AG04449 (cell line): ENCODE data around the gene PFKL.

Source experiments
- CTCF ChIA-PET: fragments of 350-600 bp; formaldehyde crosslinking; extraction: SDS; loops from one replicate; lab custom pipeline; 2021; ENCODE audit warnings: antibody characterized with exemption; lab: Yijun Ruan, JAX
- POLR2A ChIA-PET: fragments of 400-600, 350-600 bp; formaldehyde crosslinking; extraction: SDS; loops from one replicate; lab custom pipeline; 2020; ENCODE audit warnings: antibody characterized with exemption, inconsistent platforms; lab: Yijun Ruan, JAX
- DNase-seq: peaks from one replicate; pipeline ENCODE4 v3.0.0-alpha.2; 2010; ENCODE audit warnings: low read depth, low spot score
- H3K4me3 ChIP-seq: 2 replicates; pipeline ENCODE4 v1.5.1; 2011; ENCODE audit warnings: low read depth, mild to moderate bottlenecking, control low read depth, low read length
- CTCF ChIP-seq: IDR thresholded peaks from one replicate; pipeline ENCODE4 v1.5.1; 2011; ENCODE audit warnings: mild to moderate bottlenecking, moderate library complexity, low read length, control low read depth, inconsistent platforms; ENCODE audit not compliant: insufficient read depth; ENCODE audit errors: missing control alignments

Gene PFKL

GRCh38 chr21:44363278-44363677 lies 63.4 kb downstream of the PFKL start:
- TF ChIP-seq CTCF = no peak
- ChIA-PET CTCF (no interaction called here), POLR2A (no interaction called here)
- DNase-seq = no peak
- no peak overlapping the region for H3K4me3 ChIP-seq

DNA sequence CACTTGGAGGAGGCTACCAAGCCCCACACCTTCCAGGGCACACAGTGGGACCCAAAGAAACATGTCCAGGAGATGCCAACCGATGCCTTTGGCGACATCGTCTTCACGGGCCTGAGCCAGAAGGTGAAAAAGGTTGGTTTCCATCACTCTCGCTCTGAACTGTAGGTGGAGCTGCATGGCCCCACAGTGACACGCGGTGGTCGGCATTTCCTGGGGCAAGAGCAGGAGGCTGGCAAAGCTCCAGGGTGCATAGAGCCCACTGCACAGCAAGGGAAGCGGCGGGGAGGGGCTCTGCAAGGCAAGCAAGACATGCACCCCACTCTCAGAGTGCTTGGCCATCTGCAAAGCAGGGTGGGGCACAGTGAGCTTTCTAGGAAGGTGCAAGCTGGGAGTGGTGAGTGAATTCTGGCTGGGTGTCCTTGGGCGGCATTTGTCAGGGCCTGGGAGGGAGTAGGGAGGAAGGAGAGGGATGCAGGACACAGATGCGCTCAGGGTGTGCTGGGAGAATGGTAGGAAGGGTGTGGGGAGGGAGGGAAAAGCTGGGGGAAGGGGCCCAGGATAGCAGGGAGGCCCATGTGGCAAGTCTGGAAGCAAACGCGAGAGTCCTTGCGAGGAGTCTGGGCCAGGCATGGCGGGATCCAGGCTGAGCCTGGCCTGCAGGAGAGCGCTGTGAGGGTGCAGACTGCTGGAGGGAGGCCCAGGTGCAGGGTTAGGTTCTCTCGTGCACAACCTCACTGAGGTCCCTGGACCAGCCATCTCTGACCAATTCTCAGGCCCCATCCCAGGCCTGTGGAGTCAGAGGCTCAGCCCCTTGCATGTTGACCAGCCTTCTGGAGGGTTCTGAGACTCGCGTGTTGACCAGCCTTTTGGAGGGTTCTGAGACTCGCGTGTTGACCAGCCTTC lies 64.5 kb downstream of the PFKL start:
- ChIA-PET CTCF (no interaction called here), POLR2A (no interaction called here)
- DNase-seq = no peak
- TF ChIP-seq CTCF = no peak
- H3K4me3 ChIP-seq = no peak overlapping the region

- TF ChIP-seq CTCF = no peak
- ChIA-PET CTCF (no interaction called here), POLR2A (no interaction called here)
- no peak for DNase-seq
- H3K4me3 ChIP-seq = no peak overlapping the region
These were observed 65.6 kb downstream of the PFKL start for GRCh38 chr21:44365251-44365966.

DNA sequence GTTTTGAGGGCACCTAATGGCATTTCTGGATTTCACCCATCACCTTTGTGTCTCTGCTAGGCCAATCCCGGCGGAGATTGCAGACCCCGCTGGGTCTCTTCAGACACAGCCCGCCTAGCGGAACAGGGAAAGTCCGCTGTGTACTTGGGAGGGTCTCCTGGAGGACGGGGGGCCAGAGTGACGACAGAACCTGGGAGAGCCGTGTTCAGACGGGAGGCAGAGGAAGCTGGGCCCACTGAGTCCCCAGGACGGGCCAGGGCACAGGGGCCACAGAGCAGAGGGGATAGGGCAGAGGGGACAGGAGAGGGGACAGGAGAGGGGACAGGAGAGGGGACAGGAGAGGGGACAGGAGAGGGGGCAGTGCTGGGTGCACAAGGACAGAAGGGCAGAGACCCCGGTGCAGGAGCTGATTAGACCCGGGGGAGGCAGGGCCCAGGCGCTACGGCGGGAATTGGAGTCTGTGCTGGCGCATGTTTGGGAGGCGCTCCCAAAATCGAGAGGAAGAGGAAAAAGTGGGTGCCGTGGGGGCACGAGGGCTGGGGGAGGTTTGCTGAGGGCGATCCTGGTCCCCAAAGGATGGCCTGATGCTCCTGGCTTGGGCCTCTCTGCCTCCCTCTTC lies 66.2 kb downstream of the PFKL start:
- no peak overlapping the region for H3K4me3 ChIP-seq
- TF ChIP-seq CTCF = no peak
- ChIA-PET POLR2A (no interaction called here), CTCF (no interaction called here)
- no peak for DNase-seq

DNA sequence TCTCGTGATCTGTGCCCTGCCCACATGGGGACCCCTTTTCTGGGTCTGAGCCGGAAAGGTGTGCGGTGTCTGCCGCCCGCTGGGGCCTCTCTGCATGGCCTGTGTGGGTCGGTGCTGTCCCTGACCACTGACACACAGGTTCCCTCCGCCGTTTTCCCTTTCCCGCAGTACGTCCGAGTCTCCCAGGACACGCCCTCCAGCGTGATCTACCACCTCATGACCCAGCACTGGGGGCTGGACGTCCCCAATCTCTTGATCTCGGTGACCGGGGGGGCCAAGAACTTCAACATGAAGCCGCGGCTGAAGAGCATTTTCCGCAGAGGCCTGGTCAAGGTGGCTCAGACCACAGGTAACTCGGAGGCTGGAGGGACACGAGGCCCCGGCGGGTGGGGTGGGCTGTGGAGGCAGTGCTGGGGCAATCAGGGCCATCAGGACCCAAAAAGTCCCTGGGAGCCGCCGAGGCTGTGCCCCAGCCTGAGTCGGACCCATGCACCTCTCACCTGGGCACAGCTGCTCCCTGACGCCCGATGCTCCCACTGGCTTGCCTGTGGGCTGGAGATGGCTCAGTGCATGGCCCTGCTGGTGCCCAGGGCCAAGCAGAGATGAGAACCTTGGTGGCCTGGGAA lies 66.8 kb downstream of the PFKL start:
- no peak for TF ChIP-seq CTCF
- ChIA-PET CTCF (no interaction called here), POLR2A (no interaction called here)
- H3K4me3 ChIP-seq = no peak overlapping the region
- no peak for DNase-seq
